Mucosa of rectum (tissue), 2 donors: Measurements from ENCODE around the gene BBC3.

Experiments
- H3K27ac ChIP-seq, 2 donors: one replicate each; pipeline ENCODE4 v1.7.0; 2013; ENCODE audit warnings: inconsistent platforms in 2 of 2, low read depth in 2 of 2, low read length in 2 of 2
- H3K27me3 ChIP-seq, 2 donors: one replicate each; pipeline ENCODE4 v1.7.0; 2013; ENCODE audit warnings: low read length in 2 of 2; ENCODE audit not compliant: control insufficient read depth in 2 of 2, insufficient read depth in 2 of 2
- H3K36me3 ChIP-seq, 2 donors: one replicate each; pipeline ENCODE4 v1.7.0; 2013; ENCODE audit warnings: low read length in 2 of 2; ENCODE audit not compliant: control insufficient read depth in 2 of 2, insufficient read depth in 2 of 2
- H3K4me1 ChIP-seq, 2 donors: one replicate each; pipeline ENCODE4 v1.7.0; 2013; ENCODE audit warnings: low read length in 2 of 2, mild to moderate bottlenecking in 1 of 2; ENCODE audit not compliant: control insufficient read depth in 2 of 2, insufficient read depth in 2 of 2
- H3K4me3 ChIP-seq, 2 donors: one replicate each; pipeline ENCODE4 v1.7.0; 2013; ENCODE audit warnings: low read length in 2 of 2
- H3K9ac ChIP-seq, 2 donors: one replicate each; pipeline ENCODE4 v1.7.0; 2013; ENCODE audit warnings: low read length in 2 of 2, low read depth in 1 of 2, mild to moderate bottlenecking in 1 of 2
- H3K9me3 ChIP-seq, 2 donors: one replicate each; pipeline ENCODE4 v1.7.0; 2013; ENCODE audit warnings: low read length in 2 of 2; ENCODE audit not compliant: control insufficient read depth in 2 of 2
- donor health status: healthy.
- donor health status: Normal muscosa, but diverticular disease.

The BBC3 gene

DNA sequence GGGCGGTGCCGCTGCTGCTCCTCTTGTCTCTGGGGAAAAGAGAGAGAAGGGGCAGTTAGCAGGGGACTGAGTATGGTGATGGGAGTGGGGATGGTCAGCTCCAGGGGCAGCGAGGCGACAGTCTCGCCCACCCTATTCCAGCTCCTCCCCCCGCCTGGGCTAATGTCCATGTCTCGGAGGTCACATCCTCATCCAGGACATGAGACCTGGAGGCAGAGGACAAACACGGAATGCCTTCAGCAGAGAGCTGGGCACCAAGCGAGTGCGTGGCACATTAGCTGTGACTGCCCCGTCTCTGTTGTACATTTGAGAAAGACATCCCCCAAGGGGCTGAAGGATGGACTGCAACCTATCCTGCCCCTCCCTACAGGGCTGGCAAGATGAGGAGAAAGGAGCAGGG lies 9.1 kb downstream of the BBC3 start:
- Histone ChIP-seq H3K9me3 (no peaks in the 10 kb centered on the region), H3K9ac (no peak overlapping the region), H3K4me3 (no peak overlapping the region), H3K27me3 (no peaks in the 10 kb centered on the region), H3K4me1 (peaks cover 5 to 8% of the 10 kb centered on the region in 2 donors), H3K27ac (no peak overlapping the region), H3K36me3 (peaks cover 8 to 13% of the 10 kb centered on the region in 2 donors)

DNA sequence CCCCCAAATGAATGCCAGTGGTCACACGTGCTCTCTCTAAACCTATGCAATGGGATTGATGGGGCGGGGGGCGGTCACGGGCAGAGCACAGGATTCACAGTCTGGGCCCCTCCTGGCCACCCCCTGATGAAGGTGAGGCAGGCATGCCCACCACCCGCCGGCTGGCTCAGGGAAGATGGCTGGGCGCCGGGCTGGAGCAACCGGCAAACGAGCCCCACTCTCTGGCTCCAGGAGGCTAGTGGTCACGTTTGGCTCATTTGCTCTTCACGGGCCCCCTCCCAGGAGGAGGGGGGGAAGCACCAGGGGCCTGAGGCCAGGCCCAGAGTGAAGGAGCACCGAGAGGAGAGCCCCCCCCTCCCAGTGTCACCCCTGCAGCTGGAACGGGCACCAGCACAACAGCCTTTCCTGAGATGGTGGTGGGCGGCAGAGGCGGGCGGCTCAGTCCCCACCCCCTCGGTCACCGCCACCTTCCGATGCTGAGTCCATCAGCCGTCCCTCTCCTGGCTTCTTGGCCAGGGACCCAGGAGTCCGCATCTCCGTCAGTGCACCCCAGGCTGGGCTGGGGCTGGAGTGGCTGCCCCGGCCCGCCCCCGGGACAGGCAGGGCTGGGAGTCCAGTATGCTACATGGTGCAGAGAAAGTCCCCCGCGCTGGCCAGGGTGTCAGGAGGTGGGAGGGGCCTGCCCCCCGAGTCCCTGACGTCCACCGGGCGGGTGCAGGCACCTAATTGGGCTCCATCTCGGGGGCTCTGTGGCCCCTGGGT lies 9.7 kb downstream of the BBC3 start:
- Histone ChIP-seq H3K9ac (no peak overlapping the region), H3K27ac (no peak overlapping the region), H3K27me3 (no peaks in the 10 kb centered on the region), H3K36me3 (peaks cover 8 to 13% of the 10 kb centered on the region in 2 donors), H3K4me3 (no peak overlapping the region), H3K9me3 (no peaks in the 10 kb centered on the region), H3K4me1 (peaks cover 0 to 3% of the 10 kb centered on the region in 2 donors)

DNA sequence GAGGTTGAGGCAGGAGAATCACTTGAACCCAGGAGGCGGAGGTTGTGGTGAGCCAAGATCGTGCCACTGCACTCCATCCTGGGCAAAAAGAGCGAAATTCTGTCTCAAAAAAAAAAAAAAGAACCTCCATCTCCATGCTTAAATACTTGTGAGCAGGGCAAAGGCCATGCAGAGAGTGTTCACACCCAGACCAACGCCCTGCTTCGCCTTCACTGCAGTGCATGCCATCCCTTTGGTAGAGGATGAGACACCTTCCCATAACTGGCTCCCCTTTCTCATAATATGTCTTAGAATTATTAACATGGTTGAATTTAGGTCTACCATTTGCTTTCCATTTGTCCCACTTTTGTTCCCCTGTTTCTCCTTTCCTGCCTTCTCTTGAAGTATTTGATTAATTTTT lies 15.4 kb downstream of the BBC3 start:
- Histone ChIP-seq H3K4me3 (no peak overlapping the region), H3K36me3 (peaks cover 0 to 6% of the 10 kb centered on the region in 2 donors), H3K9me3 (no peaks in the 10 kb centered on the region), H3K27ac (peak overlapping the region in 1 of 2 donors; percentile 23), H3K4me1 (peaks cover 3 to 8% of the 10 kb centered on the region in 2 donors), H3K9ac (no peak overlapping the region), H3K27me3 (no peaks in the 10 kb centered on the region)

DNA sequence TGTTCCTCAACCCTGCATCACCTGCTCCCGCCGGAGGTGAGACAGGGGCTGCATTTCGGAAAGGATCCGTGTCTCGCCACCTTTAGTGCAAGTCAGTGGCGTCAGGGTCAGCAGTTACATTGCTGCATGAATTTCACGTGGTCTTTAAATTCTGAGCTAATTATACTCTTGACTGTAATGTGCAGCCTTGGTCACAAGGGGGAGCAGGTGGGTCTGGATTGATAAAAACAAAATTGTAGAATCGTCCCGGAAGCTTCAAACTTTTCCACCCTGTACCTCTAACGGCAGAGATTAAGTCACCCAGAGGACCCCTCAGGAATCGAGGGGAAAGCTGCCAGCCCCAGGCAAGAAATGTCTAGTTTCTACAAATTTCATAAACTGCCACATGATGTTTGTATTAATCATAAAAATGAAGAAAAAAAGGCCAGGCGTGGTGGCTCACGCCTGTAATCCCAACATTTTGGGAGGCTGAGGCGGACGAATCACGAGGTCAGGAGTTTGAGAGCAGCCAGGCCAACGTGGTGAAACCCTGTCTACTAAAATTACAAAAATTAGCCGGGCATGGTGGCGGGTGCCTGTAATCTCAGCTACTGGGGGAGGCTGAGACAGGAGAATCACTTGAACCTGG lies 20.2 kb downstream of the BBC3 start:
- Histone ChIP-seq H3K27me3 (no peaks in the 10 kb centered on the region), H3K9me3 (no peaks in the 10 kb centered on the region), H3K9ac (peak overlapping the region; percentile 38 to 53), H3K4me1 (peaks cover 7 to 11% of the 10 kb centered on the region in 2 donors), H3K4me3 (no peak overlapping the region), H3K36me3 (peaks cover 17 to 33% of the 10 kb centered on the region in 2 donors), H3K27ac (peak overlapping the region in 1 of 2 donors; percentile 32)

DNA sequence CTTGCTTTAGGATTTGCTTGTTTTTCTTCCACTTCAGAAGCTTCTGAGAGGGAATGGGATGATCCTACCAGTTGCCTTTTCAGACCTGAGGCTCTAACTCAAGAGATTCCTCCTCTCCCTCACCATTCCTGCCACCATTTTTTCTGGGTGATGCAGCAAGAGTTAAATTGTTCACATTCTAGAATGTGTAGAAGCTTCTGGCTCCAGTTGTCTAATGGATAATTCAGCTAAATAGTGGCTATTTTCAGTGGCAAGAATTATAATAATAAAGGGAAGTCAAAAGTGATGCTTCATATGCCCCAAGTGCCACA lies 20.9 kb downstream of the BBC3 start:
- H3K27ac ChIP-seq = no peak overlapping the region
- H3K36me3 ChIP-seq = peaks cover 24 to 39% of the 10 kb centered on the region in 2 donors
- peaks cover 7% of the 10 kb centered on the region in 2 donors for H3K4me1 ChIP-seq
- no peaks in the 10 kb centered on the region for H3K9me3 ChIP-seq
- no peaks in the 10 kb centered on the region for H3K27me3 ChIP-seq
- H3K4me3 ChIP-seq = no peak overlapping the region
- H3K9ac ChIP-seq = peak overlapping the region; percentile 38 to 45

DNA sequence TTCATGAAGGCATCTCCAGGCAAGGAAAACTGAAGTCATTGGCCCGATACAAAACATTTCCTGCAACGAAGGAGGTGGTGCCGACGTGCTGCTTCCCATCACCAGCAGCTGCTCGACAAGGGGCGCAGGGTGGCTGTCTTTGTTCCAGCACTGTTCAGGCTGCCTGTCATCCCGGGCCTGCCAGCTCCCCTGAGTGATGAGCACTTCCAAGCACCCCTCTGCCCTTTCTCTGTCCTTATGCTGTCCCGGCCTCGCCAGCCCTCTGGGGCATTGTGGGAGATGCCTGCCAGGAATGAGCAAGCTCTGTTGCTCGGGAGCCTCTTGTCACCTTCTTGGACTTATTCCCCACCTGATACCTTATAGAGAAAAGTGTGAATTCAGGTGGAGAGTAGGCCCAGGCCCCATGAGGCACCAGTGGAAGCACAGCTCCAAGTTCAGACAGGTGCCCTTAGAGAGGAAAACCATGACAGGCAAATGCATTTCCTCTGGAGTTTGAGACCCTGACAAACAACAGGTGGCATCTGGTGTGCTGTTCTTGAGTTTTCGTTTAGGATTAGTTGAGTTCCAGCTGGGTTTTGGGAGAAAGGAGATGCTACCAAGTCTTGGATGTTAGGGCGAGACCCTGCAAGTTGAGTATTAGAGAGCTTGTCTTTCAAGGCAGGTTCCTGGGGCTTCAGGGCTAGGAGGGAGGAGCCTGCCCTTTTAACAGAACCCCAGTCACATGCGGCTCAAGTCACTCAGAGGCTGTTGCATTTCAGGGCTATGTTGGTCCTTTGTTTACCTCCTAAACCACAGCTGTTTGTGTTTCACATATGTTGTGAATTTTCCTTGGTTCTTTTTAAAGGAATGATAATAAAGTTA lies 21.4 kb downstream of the BBC3 start:
- Histone ChIP-seq H3K4me1 (peaks cover 7% of the 10 kb centered on the region in 2 donors), H3K27me3 (no peaks in the 10 kb centered on the region), H3K4me3 (no peak overlapping the region), H3K27ac (no peak overlapping the region), H3K9me3 (no peaks in the 10 kb centered on the region), H3K9ac (no peak overlapping the region), H3K36me3 (peaks cover 29 to 45% of the 10 kb centered on the region in 2 donors)

DNA sequence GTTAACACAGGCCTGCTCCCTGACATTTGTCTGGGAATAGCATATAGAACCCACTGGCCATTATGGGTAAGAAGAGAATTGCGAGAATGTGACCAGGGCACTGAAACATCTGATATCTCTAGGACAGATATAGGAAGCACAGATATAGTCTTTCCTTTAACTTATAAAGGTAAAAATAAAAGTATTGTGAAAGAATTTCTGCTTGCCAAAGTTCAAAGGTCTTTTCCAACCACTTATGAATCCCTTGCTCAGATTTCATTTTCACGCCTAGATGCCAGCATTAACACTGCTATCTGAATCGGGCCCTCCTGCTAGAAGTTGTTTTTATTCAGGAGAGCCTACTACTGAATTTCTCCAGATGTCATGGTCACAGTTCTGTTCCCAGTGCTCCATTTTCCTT lies 27.7 kb downstream of the BBC3 start:
- H3K27me3 ChIP-seq = no peaks in the 10 kb centered on the region
- H3K27ac ChIP-seq = no peak overlapping the region
- H3K9me3 ChIP-seq = no peaks in the 10 kb centered on the region
- peaks cover 32 to 34% of the 10 kb centered on the region in 2 donors for H3K36me3 ChIP-seq
- H3K9ac ChIP-seq = no peak overlapping the region
- no peak overlapping the region for H3K4me3 ChIP-seq
- peaks cover 0 to 3% of the 10 kb centered on the region in 2 donors for H3K4me1 ChIP-seq

DNA sequence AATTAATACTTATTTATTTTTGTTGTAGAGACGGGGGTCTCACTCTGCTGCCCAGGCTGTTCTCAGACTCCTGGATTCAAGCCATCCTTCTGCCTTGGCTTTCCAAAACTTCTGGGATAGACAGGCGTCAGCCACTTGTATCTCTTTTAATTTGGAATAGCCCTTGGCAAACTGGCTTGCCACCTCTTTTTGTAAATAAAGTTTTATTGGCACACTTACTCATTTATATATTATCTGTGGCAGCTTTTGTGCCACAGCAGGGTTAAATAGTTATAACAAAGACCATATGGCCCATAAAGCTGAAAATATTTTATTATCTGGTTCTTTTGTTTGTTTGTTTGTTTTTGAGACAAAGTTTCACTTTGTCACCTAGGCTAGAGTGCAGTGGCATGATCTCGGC lies 30.5 kb downstream of the BBC3 start:
- Histone ChIP-seq H3K27ac (no peak overlapping the region), H3K27me3 (no peaks in the 10 kb centered on the region), H3K9me3 (no peaks in the 10 kb centered on the region), H3K4me1 (peaks cover 0 to 3% of the 10 kb centered on the region in 2 donors), H3K4me3 (no peak overlapping the region), H3K36me3 (peaks cover 24% of the 10 kb centered on the region in 2 donors), H3K9ac (no peak overlapping the region)

DNA sequence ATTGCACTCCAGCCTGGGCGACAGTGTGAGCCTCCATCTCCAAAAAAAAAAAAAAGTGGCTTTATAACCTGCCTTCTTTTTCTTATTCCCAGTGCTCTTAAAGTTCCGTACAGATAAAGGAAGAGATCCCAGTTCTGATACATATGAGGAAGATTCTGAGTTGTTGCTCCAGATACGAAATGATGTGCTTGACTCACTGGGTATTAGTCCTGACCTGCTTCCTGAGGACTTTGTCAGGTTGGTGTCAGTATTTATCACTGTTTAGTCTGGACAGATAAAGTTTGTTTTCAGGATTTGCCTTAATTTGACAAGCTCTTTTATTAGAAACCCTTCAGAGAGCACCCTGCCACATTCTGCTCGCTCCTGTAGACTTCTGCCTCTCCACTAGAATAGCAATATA lies 33.9 kb downstream of the BBC3 start:
- no peak overlapping the region for H3K27ac ChIP-seq
- peaks cover 11 to 15% of the 10 kb centered on the region in 2 donors for H3K36me3 ChIP-seq
- no peaks in the 10 kb centered on the region for H3K9me3 ChIP-seq
- H3K27me3 ChIP-seq = no peaks in the 10 kb centered on the region
- no peak overlapping the region for H3K9ac ChIP-seq
- H3K4me1 ChIP-seq = peaks cover 0 to 3% of the 10 kb centered on the region in 2 donors
- H3K4me3 ChIP-seq = no peak overlapping the region

DNA sequence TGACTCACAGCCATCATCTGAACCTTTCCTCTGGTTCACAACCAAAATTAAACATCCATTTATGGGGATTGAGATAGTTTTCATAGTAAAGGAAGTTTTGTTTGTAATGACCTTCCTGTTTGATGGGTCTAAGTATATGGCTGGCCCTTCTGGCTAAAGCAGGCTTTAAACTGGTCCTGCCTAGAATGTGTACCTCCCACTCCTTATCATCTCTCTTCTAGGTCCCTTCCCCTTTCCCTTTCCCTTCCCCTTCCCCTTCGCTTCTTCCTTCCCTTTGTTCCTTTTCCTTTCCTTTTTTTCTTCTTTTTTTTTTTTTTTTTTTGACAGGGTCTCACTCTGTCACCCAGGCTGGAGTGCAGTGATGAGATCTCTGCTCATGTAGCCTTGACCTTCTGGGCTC lies 35.6 kb downstream of the BBC3 start:
- H3K4me1 ChIP-seq = peaks cover 6 to 7% of the 10 kb centered on the region in 2 donors
- no peaks in the 10 kb centered on the region for H3K27me3 ChIP-seq
- H3K36me3 ChIP-seq = peaks cover 11 to 15% of the 10 kb centered on the region in 2 donors
- no peak overlapping the region for H3K4me3 ChIP-seq
- no peak overlapping the region for H3K27ac ChIP-seq
- H3K9me3 ChIP-seq = no peaks in the 10 kb centered on the region
- H3K9ac ChIP-seq = no peak overlapping the region
